GM21515 (cell line): ENCODE data around the gene CDK6.

Experiments
- ATAC-seq: cut with Tn5 transposase; IDR thresholded peaks from one replicate; pipeline ENCODE4 v1.9.1; 2021; ENCODE audit not compliant: unreplicated experiment

CDK6 gene

DNA sequence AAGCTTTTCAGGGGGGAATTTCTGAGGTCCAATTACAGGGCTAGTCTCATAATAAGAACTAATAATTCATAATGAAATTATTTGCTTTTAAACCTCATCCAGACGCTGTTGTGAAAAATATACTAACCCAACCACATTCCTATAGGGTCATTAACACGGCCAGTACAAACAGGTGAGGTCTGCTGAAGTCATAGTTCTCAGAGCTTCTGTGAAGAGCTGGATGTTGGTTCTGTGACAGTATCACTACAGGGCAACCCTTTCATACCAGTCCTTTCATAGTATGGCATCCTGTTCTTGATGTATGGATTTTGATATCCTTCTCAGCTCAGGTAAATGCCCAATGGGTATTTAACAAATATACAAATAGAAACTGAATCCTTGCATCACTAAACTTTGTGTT is 183.8 kb downstream of the CDK6 start:
- ATAC-seq = no peak

DNA sequence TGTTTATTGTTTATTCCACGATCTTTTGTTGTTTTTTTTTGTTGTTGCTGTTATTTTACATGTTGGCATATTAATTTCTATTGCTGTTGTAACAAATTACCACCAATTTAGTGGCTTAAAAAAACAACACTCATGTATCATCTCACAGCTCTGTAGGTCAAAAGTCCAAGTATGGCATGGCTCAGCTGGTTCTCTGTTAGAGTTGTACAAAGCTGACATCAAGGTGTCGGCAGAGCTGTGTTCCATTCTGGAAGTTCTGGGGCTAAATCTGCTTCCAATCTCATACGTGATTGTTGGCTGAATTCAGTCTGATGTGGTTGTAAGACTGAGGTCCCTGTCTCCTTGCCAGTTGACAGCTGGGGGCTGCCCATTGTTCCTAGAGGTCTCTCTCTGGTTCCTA is 186.0 kb downstream of the CDK6 start:
- no peak for ATAC-seq

DNA sequence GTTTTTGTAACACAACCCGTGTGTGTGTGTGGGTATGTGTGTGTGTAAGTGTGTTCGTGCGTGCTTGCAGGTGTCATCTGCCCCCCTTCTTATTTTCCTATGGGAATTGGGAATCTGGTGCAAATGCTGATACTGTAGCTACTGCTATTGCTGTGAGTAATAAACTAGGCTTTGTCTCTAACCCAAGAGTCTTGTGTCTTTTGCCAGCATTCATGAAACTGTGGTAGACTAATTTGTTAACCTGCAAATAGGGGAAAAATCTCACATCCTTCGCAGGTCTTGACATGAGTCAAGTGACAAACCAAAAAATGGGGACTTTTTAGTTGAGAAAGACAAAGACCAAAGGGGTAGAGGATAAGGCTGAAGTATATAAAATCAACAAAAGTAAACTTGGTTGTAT is 188.3 kb downstream of the CDK6 start:
- ATAC-seq = peak; percentile 57

DNA sequence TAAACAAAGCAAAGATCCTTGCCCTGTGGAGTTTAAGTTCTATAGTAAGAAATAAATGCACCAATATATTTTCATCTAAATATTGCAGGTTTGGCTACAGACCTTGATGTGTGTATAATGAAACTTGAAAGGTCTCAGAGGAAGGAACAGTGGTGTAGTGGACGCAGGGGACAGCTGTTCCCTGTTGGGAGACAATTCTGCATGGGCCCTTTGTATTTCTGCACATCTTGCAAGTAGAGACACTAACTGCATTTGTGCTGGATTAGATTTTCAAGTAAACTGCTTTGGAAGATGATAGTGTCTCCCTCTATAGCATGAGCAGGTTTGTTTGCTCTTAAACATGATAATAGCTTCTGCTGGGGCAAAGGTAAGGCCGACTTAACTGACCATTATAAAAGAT is 188.7 kb downstream of the CDK6 start:
- no peak for ATAC-seq

DNA sequence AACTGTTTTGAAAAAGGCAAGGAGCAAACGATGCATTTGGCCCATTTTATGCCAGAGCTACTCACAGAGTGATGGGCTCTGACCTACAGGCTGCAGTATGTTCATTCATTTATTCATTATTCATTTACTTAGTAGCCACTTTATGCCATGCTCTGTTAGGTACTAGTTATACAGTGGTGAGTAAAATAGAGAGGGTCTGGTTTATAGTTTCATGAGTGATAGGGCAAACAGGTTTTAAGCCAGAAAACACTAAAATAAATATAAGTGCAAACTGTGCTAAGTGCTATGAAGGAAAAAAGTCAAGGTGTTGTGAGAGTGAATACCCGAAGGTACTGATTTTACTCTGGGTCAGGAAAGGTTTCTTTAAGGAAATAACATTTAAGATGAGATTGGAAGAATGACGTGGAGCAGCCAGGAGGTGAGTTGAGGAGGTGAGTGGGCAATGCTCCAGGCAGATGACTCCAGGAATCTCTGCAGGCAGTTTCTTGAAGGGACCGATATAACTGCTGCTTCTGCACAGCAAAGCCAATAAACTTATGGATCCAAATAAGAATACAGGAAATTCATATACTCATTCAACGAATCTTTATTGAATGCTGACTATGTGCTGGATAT is 189.3 kb downstream of the CDK6 start:
- no peak for ATAC-seq

DNA sequence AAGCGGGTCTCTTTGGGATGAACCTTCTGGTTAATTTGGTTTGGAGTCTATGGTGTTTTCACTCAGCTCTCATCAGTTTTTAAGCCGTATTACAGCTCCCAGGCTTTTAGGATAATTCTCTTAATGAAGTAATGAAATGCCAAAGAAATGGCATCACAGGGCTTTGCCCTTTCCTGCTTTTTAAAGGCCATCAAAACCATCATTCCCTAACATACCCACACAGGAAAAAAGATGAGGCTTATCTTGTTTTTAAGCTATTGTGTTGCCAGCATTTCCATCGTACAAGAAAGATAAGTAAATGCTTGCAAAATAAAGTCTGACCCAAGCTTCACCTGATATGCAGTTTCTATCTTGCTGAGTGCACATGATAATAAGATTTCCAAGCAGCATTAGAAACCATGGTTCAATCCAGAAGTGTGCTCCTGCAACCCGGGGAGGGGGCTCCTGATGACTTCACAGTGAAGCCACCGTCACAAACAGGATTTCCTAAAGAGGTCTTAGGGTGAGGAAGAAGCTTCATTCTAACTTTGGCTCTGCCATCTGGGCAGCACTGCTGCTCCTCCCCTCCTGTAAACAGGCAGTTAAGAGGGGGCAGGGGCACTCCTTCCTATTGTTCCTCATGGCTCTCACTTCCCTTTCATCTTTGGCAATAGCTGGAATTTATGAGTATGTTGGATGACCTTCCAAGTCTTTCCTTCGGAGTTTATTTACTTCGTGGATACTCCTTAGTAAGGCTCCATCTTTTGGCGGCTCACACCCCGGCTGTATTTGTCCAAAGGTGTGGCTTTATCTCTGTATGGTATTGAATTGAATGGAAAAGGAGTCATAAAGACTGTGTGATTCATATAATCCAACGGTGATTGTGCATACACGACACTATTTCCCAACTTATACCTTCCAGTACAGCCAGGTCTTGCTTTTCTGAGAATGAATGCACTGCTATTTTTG is 191.0 kb downstream of the CDK6 start:
- ATAC-seq = no peak

DNA sequence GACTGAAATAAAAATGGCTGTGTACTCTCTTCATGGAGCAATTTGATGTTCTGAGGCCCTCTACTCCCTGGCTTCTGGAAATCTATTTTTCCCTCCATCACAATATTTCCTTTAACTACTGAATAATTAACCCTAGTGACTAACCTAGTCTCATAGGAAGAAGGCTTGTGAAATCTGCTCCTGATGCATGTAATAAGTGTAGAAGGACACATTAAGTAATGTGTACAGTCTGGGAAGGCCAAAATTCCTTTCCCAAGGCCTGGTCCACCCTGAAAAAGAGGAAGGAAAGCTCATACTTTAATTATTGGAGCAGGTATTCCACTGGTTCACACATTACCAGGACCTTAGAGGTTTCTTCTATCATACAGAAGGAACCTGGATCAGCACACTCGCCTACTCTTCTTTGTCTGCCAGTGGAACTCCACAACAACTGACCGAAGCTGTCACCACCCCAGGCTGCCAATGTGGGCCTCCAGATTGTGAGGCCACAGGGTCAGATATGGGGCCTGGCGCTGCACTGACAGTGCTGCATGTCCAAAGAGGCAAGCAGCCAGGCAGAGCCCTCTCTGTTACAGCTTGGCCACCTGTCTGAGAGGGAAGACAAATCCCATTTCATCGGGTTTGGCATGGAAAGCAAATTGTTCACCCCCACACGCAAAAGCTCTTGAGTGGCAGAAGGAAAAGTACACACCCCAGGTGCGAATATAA is 191.8 kb downstream of the CDK6 start:
- ATAC-seq = no peak

DNA sequence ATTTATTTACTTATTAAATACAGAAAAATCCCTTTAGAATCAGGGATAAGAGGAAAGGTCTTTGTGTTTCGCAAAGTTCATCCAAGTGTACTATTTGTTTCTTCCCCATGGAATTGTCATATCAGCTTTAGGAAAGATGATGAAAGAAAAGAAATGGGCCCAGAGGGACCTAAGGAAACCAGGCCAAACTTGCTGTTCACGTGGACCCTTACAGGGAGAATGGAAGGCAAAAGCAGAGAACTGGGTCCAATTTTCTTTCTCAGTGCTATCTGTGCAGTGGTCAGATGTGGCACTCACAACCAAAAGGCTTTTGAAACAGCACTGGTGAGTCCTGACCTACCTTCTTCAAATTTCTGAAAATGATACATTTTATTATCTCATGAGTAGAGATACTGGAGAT is 192.6 kb downstream of the CDK6 start:
- no peak for ATAC-seq

DNA sequence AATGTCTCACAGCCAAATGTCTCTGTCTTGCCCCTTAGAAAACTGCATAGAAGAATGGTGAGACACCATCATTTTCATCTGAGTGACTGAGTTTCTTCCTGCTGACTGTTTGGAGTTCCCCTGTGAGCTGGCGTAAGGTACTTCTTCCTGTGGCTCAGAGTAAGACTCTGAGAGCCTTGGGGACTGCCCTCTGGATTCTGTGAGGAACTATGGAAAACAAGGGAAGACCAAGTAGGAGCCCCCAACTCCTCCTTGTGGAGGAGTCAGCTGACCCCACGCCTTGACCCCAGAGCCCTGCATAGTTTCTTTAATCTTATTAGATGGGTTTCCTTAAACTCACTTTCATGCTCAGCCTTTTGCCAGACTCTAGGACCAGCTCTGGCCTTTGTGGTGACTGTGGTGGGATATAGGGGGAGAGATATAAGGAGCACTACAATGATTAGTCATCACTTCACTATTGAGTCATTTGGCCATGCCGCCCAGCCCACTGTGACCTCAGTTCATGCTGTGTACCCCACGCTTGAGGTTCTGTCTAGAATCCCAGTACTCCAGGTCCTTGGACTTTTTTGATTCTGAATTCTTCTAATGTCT is 194.4 kb downstream of the CDK6 start:
- peak; percentile 78 for ATAC-seq

DNA sequence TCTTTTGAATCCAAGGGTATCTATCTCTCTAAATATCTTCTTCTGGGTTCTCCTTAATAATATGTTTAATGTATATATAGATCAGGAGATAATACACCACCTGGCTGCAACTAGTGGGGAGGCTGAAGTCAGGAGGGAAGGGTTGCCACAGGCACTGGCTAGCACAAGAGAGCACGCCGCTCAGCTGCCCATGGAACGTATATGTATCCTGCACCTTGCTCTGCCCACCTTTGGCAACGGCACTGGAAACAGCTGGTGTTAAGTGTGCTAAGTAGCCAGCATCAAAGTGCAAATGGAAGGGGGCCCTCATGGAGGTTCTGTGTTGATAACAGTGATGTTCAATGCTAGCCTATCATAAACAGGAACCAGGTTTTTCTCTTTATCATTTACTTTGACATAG is 196.4 kb downstream of the CDK6 start:
- no peak for ATAC-seq

DNA sequence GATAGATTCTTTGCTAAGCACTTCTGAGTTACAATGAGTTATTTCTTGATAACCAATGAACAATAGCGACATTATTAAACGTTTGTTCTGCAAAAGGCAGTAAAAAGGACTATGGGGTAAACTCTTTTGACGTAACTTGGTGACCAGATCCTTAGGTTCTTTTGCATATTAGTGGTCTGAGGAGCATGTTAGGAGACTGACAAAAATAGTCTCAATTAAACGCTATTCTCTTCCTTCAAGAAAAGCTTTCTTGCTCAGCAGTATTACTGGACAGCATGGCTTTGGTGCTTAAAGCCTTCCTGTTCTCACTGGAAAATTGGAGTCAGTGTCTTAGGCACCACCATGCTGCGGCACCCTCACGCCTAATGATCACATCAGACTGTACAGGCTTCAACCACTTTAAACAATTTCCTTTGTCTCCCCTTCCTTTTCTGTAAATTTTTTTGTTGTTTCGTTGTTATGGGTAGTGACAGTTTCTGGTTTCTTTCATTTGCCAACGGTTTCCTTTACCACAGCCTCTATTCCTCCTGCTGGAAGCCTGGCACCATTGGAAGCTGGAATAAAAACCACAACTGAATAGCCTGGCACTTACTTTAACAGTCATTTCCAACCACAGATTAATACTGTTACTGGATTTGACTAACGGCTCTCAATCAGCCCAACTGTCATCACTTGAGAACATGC is 197.0 kb downstream of the CDK6 start:
- no peak for ATAC-seq

DNA sequence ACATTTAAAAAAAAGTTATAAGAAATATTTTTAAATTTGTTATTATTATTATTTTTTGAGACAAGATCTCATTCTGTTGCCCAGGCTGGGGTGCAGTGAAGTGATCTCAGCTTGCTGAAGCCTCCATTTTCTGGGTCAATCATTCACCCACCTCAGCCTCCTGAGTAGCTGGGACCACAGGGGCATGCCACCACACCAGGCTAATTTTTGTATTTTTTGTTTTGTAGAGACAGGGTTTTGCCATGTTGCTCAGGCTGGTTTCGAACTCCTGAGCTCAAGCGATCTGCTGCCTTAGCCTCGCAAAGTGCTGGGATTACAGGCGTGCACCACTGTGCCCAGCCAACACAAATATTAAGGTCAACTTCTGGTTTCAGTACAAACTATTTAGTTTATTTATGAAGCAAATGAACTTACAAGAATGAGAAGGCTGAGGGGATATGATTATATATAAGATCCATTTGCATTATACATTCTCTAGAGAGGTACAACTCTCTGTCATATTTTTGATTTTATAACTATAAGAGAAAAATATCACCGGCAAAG is 200.3 kb downstream of the CDK6 start:
- ATAC-seq = no peak

DNA sequence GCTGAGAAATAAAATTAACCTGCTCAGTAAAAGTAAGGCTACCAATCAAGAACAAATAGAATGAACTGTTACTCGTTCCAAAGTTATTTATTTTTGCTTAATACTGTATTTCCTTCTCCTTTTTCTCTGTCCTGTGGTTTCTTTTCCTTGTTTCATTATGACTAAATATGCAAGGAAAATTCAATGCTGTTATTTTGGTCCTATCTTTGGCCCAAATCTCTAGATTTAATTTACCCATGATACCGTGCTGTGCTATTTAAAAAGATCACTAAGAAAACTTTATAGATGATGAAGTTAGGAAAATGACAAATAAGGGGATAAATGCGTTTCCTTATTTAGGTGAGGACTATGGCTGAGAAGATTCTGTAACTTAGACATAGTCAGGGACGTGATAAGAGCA is 200.8 kb downstream of the CDK6 start:
- ATAC-seq = no peak

DNA sequence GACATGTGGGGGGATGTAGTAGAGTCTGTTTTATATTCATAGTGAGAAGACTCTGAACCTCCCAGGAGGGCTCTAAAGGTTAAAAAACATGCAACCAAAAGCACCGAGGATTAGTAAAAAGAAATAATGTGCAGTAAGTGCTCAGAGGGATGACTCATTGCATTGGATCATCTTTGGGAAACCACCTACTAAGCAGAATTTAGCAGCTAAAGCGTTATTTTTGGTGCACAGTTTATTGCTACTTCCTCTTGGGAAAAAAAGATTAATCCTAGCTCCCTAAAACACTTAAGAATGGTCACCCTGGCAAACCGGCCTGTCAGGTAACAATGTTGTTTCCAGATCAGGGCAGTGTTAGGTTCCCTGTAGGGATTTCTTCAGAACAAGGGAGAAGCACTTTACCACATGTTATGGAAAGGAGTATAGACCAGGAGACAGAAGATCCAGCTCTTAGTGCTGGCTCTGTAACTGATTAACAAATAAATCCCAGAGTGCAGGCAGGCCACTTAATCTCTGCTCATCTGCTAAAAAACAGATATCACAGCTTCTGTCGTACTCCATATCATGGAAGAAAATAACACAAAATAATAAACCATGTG is 201.4 kb downstream of the CDK6 start:
- no peak for ATAC-seq

DNA sequence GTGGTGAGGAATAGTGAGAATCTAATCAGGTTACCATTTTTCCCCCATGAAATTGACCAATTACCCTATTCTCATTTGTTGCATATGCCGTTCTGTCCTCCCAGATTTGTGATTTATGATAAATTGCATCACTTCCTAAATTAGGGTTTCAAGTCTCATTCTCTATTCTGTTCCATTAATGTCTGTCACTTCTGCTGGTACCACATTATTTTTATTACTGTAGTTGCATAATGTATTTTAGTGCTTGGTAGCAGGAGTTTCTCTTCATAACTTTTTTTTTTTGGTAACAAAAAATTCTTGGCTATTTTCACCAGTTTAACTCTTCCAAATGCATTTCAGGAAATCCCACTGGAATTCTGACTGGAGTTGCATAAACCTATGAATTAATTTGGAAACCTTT is 202.2 kb downstream of the CDK6 start:
- no peak for ATAC-seq

DNA sequence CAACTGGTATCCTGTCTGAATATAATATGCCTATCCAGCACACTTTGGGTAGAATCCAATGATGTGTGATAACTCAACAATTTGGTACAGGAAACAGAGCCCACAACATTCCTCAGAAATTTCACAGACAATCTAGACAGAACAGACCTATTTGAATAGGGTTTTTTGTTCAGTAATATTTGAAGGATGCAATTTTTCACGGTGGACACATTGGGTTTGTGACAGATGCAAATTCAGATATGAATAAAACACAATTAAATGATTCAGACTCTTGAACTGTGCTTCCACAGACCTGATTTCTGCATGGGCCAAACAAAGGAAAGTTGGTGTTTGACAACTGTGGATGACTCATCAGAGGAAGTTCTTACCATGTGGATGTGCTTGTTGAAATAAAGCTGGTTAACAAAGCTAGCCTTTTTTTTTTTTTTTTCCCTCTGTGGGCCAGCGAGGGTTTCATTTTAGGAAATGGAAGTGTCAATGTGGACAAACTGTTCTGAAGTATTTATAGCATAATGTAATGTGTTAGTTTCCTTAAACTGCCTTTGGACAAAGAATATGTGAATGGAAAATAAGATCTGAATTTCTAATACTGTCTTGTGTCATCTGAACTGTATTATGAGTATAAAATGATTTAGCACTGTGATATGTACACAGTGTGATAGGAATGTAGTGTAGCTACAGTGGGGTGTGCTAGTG is 203.0 kb downstream of the CDK6 start:
- ATAC-seq = no peak

DNA sequence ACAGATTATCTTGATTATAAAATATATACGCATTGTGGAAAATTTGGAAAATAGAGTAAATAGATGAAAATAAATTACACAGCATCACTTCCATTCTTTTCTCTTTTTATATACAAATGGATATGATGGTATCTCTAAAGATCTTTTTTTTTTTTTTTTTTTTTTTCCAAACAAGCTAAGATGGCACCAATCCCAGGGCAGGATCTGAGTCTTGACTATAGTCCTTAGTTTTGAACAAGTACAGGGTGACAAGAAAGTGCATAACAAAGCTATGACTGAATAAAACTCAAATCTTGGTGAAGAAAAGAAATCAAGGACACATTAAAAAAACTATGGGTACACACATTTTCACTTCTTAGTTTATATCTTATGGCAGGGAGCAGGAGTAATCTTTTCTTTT is 203.6 kb downstream of the CDK6 start:
- ATAC-seq = no peak

DNA sequence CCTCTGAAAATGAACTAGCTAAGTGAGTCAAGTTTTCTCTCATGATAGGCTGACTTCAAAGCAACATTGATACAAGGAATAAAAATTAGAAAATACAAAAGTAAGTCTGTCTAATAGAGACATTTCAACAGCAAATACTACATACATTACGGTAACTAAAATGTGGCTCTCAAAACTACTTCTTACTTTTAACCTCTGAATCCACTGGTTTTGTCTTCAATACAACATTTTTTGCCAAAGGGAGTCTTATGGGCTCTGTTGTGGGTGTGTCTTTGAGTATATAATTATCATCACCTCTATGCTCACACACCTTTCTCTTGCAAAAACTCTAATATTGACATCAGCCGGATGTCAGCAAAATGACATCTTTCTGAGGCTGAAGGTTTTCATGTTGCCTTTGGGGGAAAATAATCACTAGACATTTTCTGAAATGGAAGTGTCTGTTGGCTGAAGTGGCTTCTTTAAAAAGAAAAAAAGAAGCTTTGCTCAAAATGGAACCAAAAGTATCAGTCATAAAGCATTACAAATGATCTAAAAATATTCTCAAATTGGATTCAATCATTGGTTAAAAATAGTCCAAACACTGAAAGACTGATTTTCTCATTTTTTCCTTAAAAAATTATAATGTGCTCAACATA is 204.4 kb downstream of the CDK6 start:
- peak; percentile 34 for ATAC-seq
